GM19023 (cell line): Measurements from ENCODE around the gene ARAP1.
A peak's percentile ranks its signal among the peaks of the same experiment; 100 is the strongest.

ENCODE experiments used
- ATAC-seq: cut with Tn5 transposase; IDR thresholded peaks from one replicate; pipeline ENCODE4 v1.9.1; 2021; ENCODE audit warnings: mild to moderate bottlenecking, moderate library complexity; ENCODE audit not compliant: unreplicated experiment

ARAP1 gene

DNA sequence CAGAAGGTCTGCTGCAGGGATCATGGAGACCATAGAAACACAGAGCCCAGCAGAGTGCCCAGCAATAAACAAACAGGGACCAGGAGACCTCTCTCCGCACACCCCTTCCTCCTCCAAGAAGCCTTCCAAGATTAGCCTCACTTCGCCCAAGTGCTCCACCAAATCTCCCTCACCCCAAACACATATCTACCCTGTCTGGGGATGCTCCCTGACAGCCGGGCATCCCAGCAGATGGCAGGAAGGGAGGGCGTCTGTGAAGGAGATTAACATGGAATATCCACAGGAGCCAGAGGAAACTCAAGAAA, 26.5 kb downstream of the ARAP1 start:
- no peak for ATAC-seq

- ATAC-seq, result no peak
These were observed 27.1 kb downstream of the ARAP1 start for GRCh38 chr11:72724851-72725723.

GRCh38 chr11:72724021-72724551, 28.1 kb downstream of the ARAP1 start:
- no peak for ATAC-seq

DNA sequence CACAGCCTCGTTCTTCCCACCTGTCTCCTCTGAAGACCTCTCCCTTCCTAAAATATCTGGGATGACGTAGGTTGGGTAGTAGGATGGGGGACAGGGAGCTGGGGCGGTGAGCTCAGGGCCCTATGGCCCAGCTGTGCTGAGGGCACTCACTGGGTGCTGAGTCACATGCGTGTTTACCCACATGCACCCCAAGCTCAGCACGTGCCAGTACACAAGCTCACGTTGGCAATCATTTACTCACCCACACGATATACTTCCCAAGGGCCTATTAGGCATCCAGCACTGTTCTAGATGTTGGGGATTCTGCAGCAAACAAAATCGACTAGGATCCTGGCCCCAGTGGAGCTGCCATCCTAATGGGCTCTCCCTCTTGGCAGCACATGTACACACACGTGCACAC, 28.7 kb downstream of the ARAP1 start:
- no peak for ATAC-seq

DNA sequence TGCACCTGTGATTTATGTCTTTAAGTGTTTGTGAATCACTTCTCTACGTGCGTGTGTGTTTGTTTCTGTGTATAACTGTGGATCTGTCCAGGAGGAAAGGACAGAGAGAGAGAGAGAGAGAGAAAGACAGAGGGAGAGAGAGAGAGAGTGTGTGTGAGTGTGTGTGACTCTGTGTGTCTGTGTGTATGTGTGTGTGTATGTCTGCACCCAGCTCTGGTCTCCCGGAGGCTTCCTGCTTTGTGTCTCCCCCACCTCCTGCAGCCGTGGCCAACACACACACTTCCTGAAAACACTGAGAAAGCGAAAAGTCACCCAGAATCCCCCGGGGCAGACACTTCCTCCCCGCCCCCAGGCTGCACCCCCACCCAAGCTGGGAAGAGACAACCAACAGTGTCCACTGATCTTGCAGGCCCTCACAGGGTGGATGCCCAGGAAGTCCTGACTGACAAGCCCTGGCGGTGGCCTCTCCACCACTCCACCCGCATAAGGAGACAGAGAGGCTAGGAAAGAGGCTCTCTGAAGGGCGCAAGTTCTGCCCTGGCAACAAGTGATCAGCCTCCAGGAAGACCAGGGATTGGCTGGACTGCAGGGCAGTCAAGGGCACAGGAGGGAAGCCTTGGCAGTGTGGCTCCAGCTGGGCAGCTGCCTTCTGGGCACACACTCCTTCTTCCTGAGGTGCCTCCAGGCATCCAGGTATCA, 30.0 kb downstream of the ARAP1 start:
- peak; percentile 84 for ATAC-seq

- peak; percentile 5 for ATAC-seq
These were observed 30.5 kb downstream of the ARAP1 start for GRCh38 chr11:72721689-72722049.

DNA sequence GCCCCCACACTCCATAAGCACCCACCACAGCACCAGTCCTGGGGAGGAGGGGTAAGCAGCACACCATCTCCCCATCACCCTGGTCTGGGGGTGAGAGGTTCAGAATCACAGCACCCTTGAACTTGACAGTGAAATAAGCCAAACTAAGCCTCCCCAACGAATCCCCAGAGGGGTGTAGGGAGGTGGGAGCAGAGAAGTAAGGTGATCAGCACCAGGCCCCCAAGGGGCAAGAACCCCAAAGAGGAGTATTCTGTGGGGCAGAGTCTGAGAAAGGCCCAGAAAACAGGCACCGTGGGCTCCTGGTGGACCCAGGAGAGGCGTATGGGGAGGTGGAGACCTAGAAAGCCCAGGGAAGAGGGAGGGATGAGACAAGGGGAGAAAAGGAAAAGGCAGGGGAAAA, 30.9 kb downstream of the ARAP1 start:
- no peak for ATAC-seq

DNA sequence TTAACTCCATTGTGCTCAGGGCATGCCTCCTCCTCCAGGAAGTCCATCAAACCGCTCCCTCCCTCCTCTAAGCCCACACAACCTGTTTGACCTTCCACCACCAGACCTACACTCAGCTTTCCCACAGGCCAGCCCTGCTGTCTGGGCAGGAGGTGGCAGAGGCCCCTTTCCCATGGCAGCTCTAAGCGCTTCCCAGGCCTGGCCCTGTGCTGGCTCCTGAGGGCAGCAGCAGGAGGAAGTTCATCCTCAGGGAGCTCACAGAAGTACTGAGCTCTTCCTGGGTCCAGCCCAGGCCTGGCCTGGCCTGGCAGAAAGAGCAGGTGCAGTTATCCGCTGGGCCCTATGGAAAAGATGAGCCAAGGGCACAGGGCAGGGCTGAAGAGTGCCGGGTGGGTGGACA, 31.4 kb downstream of the ARAP1 start:
- ATAC-seq, result no peak

GRCh38 chr11:72720047-72720446, 32.2 kb downstream of the ARAP1 start:
- ATAC-seq, result no peak

DNA sequence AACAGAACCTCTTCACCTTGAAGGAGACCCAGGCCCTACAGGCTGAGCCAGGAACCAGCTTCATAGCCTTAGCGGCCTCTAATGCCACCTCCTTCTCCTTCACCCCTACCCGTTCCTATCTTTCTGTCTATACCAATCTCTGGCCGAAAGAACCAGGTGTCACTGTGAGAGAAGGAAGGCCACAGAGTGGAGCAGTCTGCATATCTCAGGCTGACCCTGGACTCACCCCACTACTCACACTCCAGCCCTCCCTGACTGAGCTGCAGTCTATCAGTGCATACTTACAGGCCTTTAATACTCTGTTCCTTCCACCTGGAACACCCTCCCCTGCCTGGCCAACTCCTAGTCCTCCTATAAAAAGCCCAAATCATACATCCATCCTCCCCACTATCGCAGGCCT, 32.7 kb downstream of the ARAP1 start:
- ATAC-seq, result no peak

GRCh38 chr11:72719144-72719543, 33.1 kb downstream of the ARAP1 start:
- no peak for ATAC-seq

- no peak for ATAC-seq
These were observed 34.1 kb downstream of the ARAP1 start for GRCh38 chr11:72718101-72718501.

- ATAC-seq, result no peak
These were observed 35.3 kb downstream of the ARAP1 start for GRCh38 chr11:72716788-72717435.

GRCh38 chr11:72716290-72716689, 35.9 kb downstream of the ARAP1 start:
- no peak for ATAC-seq

GRCh38 chr11:72712841-72713240, 39.4 kb downstream of the ARAP1 start:
- no peak for ATAC-seq

- no peak for ATAC-seq
These were observed 39.9 kb downstream of the ARAP1 start for GRCh38 chr11:72712168-72712751.

DNA sequence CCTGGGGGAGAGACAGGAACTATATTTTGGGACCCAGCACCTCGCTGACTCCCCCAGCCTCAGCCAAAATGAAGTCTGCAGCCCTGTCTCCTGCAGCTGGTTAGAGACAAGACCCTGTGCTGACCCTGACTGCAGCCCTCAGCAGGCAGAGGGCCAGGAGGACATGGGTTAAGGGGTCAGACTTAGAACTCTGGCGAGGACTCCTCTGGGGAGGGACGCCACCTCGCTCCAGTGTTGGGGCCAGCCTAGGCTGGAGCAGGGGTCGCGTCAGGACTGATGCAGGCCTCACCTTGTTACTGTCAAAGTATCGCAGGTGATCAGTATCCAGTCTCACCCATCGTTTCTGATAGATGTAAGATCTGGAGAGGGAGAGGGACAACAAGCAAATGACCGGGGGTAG, 41.1 kb downstream of the ARAP1 start:
- no peak for ATAC-seq

DNA sequence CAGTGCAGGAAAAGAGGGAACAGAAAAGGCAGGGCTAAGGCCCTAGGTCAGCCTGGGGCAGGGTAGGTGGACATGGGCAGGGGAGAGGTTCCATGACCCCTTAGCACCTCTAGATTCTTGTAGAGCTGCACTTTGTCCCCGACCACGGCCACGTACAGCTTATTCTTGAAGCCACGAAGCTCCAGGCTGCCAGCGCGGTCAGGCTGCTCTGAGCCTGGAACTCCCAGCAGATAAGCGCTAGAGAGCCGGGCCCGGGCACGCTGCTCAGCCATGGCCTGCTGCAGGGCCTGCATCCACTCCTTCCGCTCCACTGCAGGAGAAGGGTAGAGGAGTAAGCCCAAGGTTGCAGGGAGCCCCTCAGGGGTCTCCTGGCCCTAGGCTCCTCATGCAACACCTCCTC, 41.9 kb downstream of the ARAP1 start:
- ATAC-seq, result no peak

- no peak for ATAC-seq
These were observed 42.5 kb downstream of the ARAP1 start for GRCh38 chr11:72709478-72710238.

DNA sequence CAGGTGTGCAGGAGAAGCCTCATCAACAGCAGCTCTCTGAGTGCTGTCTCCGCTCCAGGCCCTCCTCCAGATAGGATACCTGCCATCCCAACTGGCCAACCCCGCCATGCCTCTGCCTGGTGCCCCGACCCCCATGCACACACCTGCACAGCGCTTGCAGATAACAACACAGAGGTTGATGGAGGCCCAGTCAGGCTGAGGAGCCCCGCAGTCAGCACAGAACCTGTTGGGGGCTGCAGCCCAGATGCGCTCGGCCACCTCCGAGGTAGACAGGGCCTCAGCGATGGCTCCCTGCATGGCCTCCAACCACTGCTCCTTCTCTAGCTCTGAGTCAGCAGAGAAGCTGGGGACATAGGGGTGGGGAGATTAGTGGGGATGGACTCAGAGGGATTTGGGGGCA, 45.2 kb downstream of the ARAP1 start:
- ATAC-seq, result no peak

GRCh38 chr11:72706579-72706978, 45.6 kb downstream of the ARAP1 start:
- no peak for ATAC-seq
